IPS-20b (cell line): Measurements from ENCODE around the gene SPRYD3.

Experiments used
- H3K27ac ChIP-seq: one replicate; pipeline ENCODE4 v1.5.1; 2013; ENCODE audit warnings: low read length
- H3K27me3 ChIP-seq: 2 replicates; pipeline ENCODE4 v1.6.1; 2013; ENCODE audit warnings: mild to moderate bottlenecking, low read length, inconsistent platforms; ENCODE audit not compliant: insufficient read depth
- H3K36me3 ChIP-seq: 2 replicates; pipeline ENCODE4 v1.6.1; 2013; ENCODE audit warnings: low read depth, mild to moderate bottlenecking, inconsistent platforms, low read length, moderate library complexity; ENCODE audit not compliant: insufficient read depth
- H3K4me1 ChIP-seq: 2 replicates; pipeline ENCODE4 v1.6.1; 2013; ENCODE audit warnings: mild to moderate bottlenecking, control low read depth, inconsistent platforms, low read length, moderate library complexity; ENCODE audit not compliant: insufficient read depth
- H3K4me3 ChIP-seq: 2 replicates; pipeline ENCODE4 v1.5.1; 2013; ENCODE audit warnings: mild to moderate bottlenecking, low read length, inconsistent platforms
- H3K9ac ChIP-seq: 2 replicates; pipeline ENCODE4 v1.6.1; 2013; ENCODE audit warnings: low read depth, mild to moderate bottlenecking, inconsistent platforms, low read length, moderate library complexity
- H3K9me3 ChIP-seq: 2 replicates; pipeline ENCODE4 v1.6.1; 2013; ENCODE audit warnings: mild to moderate bottlenecking, low read depth, low read length, inconsistent platforms; ENCODE audit not compliant: insufficient read depth

SPRYD3 gene

DNA sequence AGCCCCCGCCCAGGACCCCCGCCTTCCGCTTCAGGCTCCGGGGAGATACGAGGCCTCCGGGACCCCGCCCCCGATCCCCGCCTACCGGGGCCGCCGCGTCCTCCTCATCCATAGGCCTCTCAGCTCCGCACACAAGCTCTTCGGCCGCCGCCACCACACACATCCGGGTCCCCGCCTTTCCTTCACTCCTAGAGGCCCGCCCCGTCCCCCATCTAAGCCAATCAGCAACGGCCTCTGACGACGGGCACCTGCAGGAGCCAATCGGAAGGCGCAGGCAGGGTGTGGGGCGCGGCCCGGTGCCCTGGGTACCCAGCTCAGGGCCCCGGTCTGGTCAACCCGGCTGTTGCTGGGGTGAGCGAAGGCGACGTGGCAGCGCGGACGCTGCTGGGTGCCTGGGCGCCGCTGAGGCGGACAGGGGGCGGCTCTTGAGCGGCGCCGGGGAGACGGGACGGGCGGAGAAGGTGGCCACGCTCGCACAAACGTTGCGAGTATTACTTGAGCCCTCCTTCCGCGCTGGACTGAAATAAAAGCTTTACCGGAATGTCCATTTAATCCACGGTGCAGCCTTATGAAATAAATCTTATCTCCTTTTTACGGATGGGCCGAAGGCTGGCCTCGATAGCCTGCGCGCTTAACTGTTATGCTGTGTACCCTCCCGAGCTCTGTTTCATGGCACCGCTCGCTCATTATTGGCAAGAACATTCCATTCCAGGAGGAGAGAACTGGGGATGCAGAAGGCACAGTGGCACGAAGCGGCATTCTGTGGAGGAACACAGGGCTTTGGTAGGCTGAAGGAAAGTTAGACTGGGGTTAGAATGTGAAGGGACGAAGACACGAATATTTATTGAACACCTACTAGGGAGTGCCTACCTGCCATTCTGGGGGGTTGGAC, at the start of gene SPRYD3:
Gene SPRYD3, minus strand, starts transcription at position 165 of the 892 bp plus-strand sequence. Its CDS starts 57 bp downstream, at position 108.
- H3K4me1 ChIP-seq: no peaks in the 10 kb centered on the region
- H3K9ac ChIP-seq: peak within 1 kb of the TSS; percentile 83
- no peak within 1 kb of the TSS for H3K27ac ChIP-seq
- no peaks in the 10 kb centered on the region for H3K9me3 ChIP-seq
- peak within 1 kb of the TSS; percentile 87 for H3K4me3 ChIP-seq
- peaks cover 18% of the 10 kb centered on the region for H3K27me3 ChIP-seq
- H3K36me3 ChIP-seq: no peaks in the 10 kb centered on the region; the same call in 1 of the 2 replicates

DNA sequence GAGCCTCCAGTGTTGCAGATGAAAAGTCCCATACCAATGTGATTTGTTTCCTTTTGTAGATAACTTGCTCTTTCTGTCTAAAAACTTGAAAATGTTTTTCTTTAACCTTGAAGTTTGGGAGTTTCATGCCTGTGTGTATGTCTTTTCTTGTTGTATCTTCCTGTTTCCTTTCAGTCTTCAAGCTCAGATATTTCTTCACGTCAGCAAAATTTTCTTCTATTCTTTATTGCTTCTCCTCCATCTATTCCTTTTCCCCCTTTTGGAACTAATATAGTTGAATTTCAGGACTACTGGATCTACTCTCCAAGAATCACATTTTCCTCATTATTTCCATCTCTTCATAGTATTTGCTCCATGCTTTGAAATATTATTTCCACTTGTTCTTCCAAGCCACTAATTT, 48.0 kb upstream of the SPRYD3 start:
- Histone ChIP-seq H3K4me1 (no peaks in the 10 kb centered on the region), H3K36me3 (no peaks in the 10 kb centered on the region)

DNA sequence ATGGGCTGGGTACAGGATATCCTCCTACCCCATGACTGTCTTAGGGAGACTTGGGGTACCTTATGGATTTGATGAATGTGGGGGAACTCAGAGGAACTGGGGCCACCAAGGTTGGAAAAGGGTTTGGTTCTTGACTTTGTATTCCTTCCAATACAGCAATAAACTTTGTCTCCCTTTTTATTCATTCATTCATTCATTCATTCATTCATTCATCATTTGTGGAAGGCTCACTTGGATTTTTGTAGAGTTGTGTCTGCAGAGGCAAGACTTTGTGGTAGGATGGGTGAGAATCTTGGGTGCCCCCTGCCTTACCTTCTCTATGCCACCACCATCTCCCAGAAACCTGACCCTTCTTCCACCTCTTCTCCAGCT, 45.1 kb upstream of the SPRYD3 start:
- H3K9ac ChIP-seq: no peak overlapping the region

More for the DNA sequence above, 48.0 kb upstream of the SPRYD3 start:
- Histone ChIP-seq H3K27ac (no peak overlapping the region), H3K27me3 (peaks cover 18% of the 10 kb centered on the region), H3K4me3 (no peak overlapping the region), H3K9me3 (no peaks in the 10 kb centered on the region), H3K9ac (no peak overlapping the region)

GRCh38 chr12:53123578-53124351, 44.6 kb upstream of the SPRYD3 start:
- H3K36me3 ChIP-seq: no peaks in the 10 kb centered on the region
- H3K27me3 ChIP-seq: peaks cover 18% of the 10 kb centered on the region
- H3K4me1 ChIP-seq: no peaks in the 10 kb centered on the region
- no peak overlapping the region for H3K4me3 ChIP-seq
- no peak overlapping the region for H3K9ac ChIP-seq
- H3K27ac ChIP-seq: no peak overlapping the region
- no peaks in the 10 kb centered on the region for H3K9me3 ChIP-seq

More for the DNA sequence above, 45.1 kb upstream of the SPRYD3 start:
- Histone ChIP-seq H3K4me1 (no peaks in the 10 kb centered on the region), H3K27ac (no peak overlapping the region), H3K9me3 (no peaks in the 10 kb centered on the region), H3K27me3 (peaks cover 18% of the 10 kb centered on the region), H3K4me3 (no peak overlapping the region), H3K36me3 (no peaks in the 10 kb centered on the region)

- Histone ChIP-seq H3K4me1 (no peaks in the 10 kb centered on the region), H3K9ac (no peak overlapping the region), H3K4me3 (no peak overlapping the region), H3K27me3 (peaks cover 17% of the 10 kb centered on the region), H3K36me3 (no peaks in the 10 kb centered on the region), H3K9me3 (no peaks in the 10 kb centered on the region), H3K27ac (no peak overlapping the region)
Observed at GRCh38 chr12:53122961-53123468, 43.8 kb upstream of the SPRYD3 start.

GRCh38 chr12:53120685-53121525, 41.7 kb upstream of the SPRYD3 start:
- Histone ChIP-seq H3K9me3 (no peaks in the 10 kb centered on the region), H3K9ac (no peak overlapping the region), H3K27ac (no peak overlapping the region), H3K36me3 (no peaks in the 10 kb centered on the region), H3K4me3 (no peak overlapping the region), H3K27me3 (peaks cover 7% of the 10 kb centered on the region), H3K4me1 (no peaks in the 10 kb centered on the region)

DNA sequence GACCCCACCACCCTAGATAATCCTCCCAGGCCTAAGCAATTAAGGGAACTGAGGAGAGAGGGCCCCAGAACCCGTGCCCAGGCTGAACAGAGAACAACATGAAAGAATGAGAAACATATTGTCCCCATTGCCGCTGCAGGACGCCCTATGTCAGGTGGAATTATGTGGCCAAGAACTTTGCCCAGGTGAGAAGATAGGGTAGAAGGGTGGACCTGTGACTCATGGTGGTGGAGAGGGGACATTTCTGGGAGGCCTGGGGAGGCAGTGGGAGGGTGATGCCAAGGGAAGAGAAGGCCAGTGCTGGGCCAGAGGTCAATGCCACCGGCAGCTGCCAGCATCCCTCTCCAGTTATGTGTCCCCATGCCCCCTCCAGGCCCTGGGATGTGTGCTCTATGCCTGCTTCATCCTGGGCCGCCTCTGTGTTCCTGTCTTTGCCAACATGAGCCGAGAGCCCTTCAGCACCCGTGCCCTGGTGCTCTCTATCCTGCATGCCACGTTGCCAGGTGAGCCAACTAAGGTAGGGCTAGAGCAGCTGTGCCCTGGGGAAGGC, 39.6 kb upstream of the SPRYD3 start:
- no peaks in the 10 kb centered on the region for H3K9me3 ChIP-seq
- no peak overlapping the region for H3K27ac ChIP-seq
- H3K9ac ChIP-seq: no peak overlapping the region
- no peaks in the 10 kb centered on the region; the same call in 1 of the 2 replicates for H3K27me3 ChIP-seq
- H3K4me1 ChIP-seq: no peaks in the 10 kb centered on the region
- H3K4me3 ChIP-seq: no peak overlapping the region
- H3K36me3 ChIP-seq: no peaks in the 10 kb centered on the region

DNA sequence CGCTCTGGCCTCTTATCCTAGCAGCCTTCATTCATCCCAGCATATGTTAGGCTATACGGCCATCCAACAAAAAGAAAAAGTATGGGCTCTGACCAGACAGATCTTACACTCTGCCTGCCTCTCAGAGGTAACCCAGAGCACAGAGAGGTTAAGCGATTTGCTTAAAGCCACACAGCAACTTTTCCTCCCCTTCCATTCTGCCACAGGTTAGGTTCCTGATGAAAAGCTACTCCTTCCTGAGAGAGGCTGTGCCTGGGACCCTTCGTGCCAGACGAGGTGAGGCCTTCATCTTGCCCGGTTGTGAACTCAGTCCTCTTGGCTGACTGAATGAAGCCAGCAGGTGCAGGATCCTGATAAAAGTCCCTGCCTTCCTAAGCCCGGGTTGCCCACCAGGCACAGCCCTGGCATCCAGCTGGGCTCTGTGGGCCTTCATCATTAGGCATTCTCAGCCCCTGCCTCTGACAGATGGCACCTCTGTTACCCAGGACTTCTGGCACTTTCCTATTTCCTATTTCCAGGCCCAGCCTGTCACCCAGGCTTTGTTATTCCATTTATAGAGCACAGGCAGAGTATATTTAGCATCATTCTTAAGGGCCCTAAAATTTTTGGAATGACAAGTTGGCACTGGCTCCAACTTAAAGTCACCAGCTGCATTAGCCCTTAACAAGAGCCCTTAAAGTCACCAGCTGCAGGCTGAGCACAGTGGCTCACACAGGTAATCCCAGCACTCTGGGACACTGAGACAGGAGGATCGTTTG, 36.9 kb upstream of the SPRYD3 start:
- Histone ChIP-seq H3K27ac (no peak overlapping the region), H3K9ac (no peak overlapping the region), H3K9me3 (no peaks in the 10 kb centered on the region), H3K27me3 (no peaks in the 10 kb centered on the region; the same call in 1 of the 2 replicates), H3K36me3 (no peaks in the 10 kb centered on the region), H3K4me3 (no peak overlapping the region), H3K4me1 (no peaks in the 10 kb centered on the region)

DNA sequence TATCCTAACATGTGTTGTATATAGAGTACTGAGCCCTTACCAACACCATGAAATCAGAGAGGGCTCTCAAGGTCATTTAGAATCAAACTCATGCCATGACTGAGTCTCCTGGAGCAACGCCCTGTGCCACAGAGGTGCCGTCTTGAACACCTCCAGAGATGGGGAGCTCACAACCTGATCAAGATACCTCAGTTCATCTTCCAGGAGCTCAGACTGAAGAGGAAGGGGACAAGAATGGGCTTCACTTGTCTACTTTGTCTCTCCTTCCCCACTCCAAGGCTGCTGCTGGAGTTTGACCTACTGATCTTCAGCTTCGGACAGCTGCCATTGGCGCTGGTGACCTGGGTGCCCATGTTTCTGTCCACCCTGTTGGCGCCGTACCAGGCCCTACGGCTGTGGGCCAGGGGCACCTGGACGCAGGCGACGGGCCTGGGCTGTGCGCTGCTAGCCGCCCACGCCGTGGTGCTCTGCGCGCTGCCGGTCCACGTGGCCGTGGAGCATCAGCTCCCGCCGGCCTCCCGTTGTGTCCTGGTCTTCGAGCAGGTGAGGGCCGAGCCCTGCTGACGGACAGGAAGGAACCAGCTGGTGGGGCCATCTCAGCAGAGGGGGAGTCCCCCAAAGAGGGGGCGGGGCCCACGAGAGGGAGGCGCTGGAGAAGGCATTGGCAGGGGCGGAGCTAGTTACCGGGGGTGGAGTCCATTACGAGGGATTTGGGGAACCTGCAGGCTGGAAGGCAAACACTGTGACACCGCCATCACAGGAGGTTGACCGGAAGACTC, 36.1 kb upstream of the SPRYD3 start:
- H3K9ac ChIP-seq: no peak overlapping the region
- H3K36me3 ChIP-seq: no peaks in the 10 kb centered on the region
- no peaks in the 10 kb centered on the region; the same call in 1 of the 2 replicates for H3K27me3 ChIP-seq
- H3K4me3 ChIP-seq: no peak overlapping the region
- no peaks in the 10 kb centered on the region for H3K9me3 ChIP-seq
- H3K4me1 ChIP-seq: no peaks in the 10 kb centered on the region
- no peak overlapping the region for H3K27ac ChIP-seq

- Histone ChIP-seq H3K9me3 (no peaks in the 10 kb centered on the region), H3K36me3 (no peaks in the 10 kb centered on the region), H3K27ac (no peak overlapping the region), H3K27me3 (no peaks in the 10 kb centered on the region; the same call in 1 of the 2 replicates), H3K9ac (no peak overlapping the region), H3K4me1 (no peaks in the 10 kb centered on the region), H3K4me3 (no peak overlapping the region)
Observed at GRCh38 chr12:53113951-53114350, 34.8 kb upstream of the SPRYD3 start.
